KBM-7 (cell line): Measurements from ENCODE around the gene TUBB8.
A peak's percentile ranks its signal among the peaks of the same experiment; 100 is the strongest.
"Not testable (repeated sequence)": the region's sequence is repeated elsewhere in the genome, so short reads cannot be mapped to it uniquely, and the experiment has no call there.

ENCODE experiments used
- DNase-seq: peaks from one replicate; pipeline ENCODE4 v3.0.0-alpha.2; 2015
- in situ Hi-C: fragments of 300-500 bp; cut with MboI; formaldehyde crosslinking; loops from 2 replicates; pipeline ENCODE4 v1.14.3; 2020; ENCODE audit warnings: low sequenced_read_pairs, low pct_unique_long_range_greater_than_20kb, mixed read lengths

Gene TUBB8

GRCh38 chr10:48996-49395 is at the start of gene TUBB8:
TUBB8 (minus strand) TSS chr10:49296; CDS start chr10:49238, 58 bp downstream.
- DNase-seq = no peak
- in situ Hi-C loops = no loop called here

- in situ Hi-C loops = no loop called here
Observed at GRCh38 chr10:96466-96865, 47.4 kb upstream of the TUBB8 start.

GRCh38 chr10:95356-96115 is 46.4 kb upstream of the TUBB8 start:
- in situ Hi-C loops = no loop called here
- DNase-seq = no peak

More at GRCh38 chr10:96466-96865, 47.4 kb upstream of the TUBB8 start:
- DNase-seq = no peak

DNA sequence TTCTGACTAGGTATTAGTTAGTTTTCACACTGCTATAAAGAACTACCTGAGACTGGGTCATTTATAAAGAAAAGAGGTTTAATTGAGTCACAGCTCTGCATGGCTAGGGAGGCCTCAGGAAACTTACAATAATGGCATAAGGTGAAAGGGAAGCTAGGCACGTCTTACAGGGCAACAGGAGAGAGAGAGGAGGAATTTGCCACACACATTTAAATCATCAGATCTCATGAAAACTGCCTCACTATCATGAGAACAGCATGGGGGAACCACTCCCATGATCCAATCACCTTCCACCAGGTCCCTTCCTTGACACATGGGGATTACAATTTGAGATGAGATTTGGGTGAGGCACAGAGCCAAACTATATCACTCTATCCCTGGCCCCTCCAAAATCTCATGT is 45.5 kb upstream of the TUBB8 start:
- in situ Hi-C loops = no loop called here
- no peak for DNase-seq

- in situ Hi-C loops = no loop called here
Observed at GRCh38 chr10:92846-93245, 43.8 kb upstream of the TUBB8 start.

GRCh38 chr10:92153-92552 is 43.1 kb upstream of the TUBB8 start:
- in situ Hi-C loops = no loop called here
- DNase-seq = no peak

More at GRCh38 chr10:92846-93245, 43.8 kb upstream of the TUBB8 start:
- DNase-seq = no peak

- in situ Hi-C loops = no loop called here
Observed at GRCh38 chr10:91313-91712, 42.2 kb upstream of the TUBB8 start.

DNA sequence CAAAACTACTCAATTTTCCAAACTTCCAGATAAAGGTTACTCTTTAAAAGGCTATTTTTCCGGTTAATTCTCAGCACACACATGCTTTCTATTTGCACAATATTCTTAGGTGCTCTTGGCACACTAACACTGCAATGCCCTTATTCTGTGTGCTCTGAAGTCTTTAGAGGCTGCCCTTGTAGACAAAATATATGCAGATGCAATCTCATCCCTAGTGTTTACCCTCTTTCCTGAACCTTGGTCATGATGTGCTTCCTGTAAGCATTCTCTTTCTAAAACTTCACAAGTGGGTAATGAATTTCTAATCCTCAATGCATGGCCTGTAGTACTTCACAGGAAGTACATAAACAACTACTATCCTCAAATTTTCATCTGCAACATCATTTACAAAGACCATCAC is 41.1 kb upstream of the TUBB8 start:
- no peak for DNase-seq
- in situ Hi-C loops = no loop called here

More at GRCh38 chr10:91313-91712, 42.2 kb upstream of the TUBB8 start:
- DNase-seq = no peak

- in situ Hi-C loops = no loop called here
- no peak for DNase-seq
Observed at GRCh38 chr10:89248-89647, 40.2 kb upstream of the TUBB8 start.

DNA sequence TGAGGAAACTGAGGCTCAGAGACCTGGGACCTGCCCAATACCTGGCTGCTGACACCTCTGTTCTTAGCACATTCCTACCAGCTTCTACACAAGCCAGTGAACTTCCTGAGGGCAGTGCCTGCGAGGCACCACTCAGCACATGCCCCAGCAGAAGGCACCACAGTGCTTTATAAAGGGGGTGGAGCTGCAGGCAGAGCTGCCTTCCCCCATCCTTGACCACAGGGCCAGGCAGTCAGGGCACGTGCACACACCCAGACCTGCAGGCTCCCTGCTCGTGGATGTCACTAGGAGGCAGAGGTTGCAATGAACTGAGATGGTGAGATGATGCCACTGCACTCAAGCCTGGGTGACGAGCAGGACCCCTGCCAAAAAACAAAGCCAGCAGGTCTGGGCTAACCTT is 39.2 kb upstream of the TUBB8 start:
- in situ Hi-C loops = no loop called here
- DNase-seq = peak; percentile 30

- in situ Hi-C loops = no loop called here
Observed at GRCh38 chr10:87177-88080, 38.3 kb upstream of the TUBB8 start.

GRCh38 chr10:86031-86430 is 36.9 kb upstream of the TUBB8 start:
- no peak for DNase-seq
- in situ Hi-C loops = no loop called here

More at GRCh38 chr10:87177-88080, 38.3 kb upstream of the TUBB8 start:
- DNase-seq = no peak

- no peak for DNase-seq
- in situ Hi-C loops = no loop called here
Observed at GRCh38 chr10:85044-85443, 35.9 kb upstream of the TUBB8 start.

- DNase-seq = no peak
- in situ Hi-C loops = no loop called here
Observed at GRCh38 chr10:83930-84530, 34.9 kb upstream of the TUBB8 start.

GRCh38 chr10:80477-81105 is 31.5 kb upstream of the TUBB8 start:
- in situ Hi-C loops = no loop called here
- DNase-seq = no peak

GRCh38 chr10:79532-80215 is 30.6 kb upstream of the TUBB8 start:
- in situ Hi-C loops = no loop called here

GRCh38 chr10:78556-78955 is 29.5 kb upstream of the TUBB8 start:
- no peak for DNase-seq
- in situ Hi-C loops = no loop called here

More at GRCh38 chr10:79532-80215, 30.6 kb upstream of the TUBB8 start:
- no peak for DNase-seq

- in situ Hi-C loops, DNase-seq: not testable (repeated sequence)
Observed at GRCh38 chr10:74266-74621, 25.1 kb upstream of the TUBB8 start.
